ENCODE results near the gene RBPJL.

DNA sequence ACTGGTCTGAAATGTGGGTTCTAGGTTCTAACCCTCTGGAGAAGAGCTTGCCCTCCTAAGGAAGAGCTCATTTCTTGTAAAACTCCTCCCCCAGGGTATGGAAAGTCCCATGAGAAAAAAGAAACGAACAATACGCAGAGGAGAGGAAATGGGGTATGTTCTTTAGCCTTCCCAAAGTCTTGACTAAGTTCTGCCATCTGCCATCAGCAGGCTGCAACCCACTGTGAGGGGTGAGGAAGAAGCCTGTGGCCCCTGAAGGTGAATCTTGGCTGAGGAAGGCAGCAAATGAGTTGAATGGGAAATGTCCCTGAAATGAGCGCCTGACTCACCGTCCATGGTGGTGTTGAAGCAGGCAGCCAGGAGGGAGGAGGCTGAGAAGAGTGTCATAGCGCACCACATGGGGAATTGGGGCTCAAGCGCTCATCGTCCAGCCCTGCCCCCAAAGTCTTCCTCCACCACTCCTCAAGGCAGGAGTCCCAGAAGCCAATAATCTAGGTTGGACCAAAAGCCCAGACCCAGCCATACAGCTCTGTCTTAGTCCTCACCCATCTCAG lies 11.8 kb downstream of the RBPJL start:
- TF ChIP-seq, protein P1, sequence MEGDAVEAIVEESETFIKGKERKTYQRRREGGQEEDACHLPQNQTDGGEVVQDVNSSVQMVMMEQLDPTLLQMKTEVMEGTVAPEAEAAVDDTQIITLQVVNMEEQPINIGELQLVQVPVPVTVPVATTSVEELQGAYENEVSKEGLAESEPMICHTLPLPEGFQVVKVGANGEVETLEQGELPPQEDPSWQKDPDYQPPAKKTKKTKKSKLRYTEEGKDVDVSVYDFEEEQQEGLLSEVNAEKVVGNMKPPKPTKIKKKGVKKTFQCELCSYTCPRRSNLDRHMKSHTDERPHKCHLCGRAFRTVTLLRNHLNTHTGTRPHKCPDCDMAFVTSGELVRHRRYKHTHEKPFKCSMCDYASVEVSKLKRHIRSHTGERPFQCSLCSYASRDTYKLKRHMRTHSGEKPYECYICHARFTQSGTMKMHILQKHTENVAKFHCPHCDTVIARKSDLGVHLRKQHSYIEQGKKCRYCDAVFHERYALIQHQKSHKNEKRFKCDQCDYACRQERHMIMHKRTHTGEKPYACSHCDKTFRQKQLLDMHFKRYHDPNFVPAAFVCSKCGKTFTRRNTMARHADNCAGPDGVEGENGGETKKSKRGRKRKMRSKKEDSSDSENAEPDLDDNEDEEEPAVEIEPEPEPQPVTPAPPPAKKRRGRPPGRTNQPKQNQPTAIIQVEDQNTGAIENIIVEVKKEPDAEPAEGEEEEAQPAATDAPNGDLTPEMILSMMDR (IDR thresholded peaks at IDR 0.05; ENCODE audit: insufficient read depth, low read length, poor library complexity, severe bottlenecking), result no peak
- no peak for TF ChIP-seq EZH2phosphoT487 (conservative IDR thresholded peaks at IDR 0.05; ENCODE audit: low read length)
